GM04504 (cell line): ENCODE measurements around the gene BDKRB1.
A peak's percentile ranks its signal among the peaks of the same experiment; 100 is the strongest.

Experiments
- DNase-seq: peaks from one replicate; pipeline ENCODE4 v3.0.0-alpha.2; 2012; ENCODE audit warnings: low read depth

The BDKRB1 gene

DNA sequence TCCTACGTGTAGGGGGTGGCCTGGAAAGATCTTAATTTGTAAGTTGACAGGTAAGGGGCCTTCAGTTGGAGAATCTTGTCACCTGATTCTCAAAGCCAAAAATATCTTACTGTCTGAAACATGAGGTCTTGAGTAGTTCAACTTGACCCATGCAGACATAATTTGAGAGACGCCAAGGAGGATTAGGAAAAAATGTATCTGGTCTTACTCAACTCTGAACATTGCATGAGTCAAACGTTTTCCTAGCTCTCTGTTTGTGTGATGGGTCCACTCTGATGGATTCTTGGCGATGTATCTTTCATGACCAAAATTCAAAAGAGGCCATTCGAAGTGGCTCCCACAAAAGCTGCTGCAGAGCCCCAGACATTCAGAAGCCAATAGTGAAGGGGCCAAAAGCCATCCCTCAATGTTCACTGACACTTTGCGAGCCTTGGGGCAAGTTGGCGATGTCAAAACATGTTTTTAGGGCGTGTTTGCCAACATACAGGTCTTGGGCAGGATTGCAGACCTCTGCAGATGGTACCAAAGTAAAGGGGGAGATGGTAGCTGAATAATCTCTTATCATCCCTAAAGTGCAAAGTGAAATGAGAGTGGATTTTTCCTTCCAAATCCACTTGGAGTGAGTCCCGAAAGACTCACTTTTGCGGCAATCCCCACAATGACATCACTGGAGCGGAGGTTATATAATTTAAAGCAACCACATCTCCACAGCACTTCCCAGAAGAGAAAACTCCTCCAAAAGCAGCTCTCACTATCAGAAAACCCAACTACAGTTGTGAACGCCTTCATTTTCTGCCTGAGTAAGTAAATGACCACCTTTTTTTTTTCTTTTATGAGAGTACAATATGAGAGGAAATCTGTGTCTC is at the start of gene BDKRB1:
BDKRB1 (plus strand) TSS at position 710 of the 866 bp plus-strand sequence. CDS start 7,473 bp downstream, outside the sequence.
- DNase-seq = peak; percentile 84

GRCh38 chr14:96206461-96206860 is 49.5 kb upstream of the BDKRB1 start:
- no peak for DNase-seq

DNA sequence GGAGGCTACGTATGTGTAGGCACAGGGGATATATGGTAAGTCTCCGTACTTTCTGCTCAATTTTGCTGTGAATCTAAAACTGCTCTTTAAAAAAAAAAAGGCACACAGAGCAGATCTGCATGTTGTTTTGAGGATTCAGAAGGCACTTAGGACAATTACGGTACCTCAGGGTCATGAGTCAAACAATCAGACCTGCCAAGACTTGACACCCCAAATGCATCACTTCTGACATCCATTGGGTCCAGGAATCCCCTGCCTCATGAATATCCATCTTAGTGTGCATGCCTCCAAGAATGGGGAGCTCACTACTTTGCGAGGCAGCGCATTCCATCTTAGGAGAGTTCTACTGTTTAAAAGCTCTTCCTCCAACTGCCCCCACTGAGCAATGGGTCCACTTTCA is 48.3 kb upstream of the BDKRB1 start:
- no peak for DNase-seq

GRCh38 chr14:96208739-96209138 is 47.3 kb upstream of the BDKRB1 start:
- no peak for DNase-seq

- DNase-seq = no peak
Observed at GRCh38 chr14:96212140-96212539, 43.9 kb upstream of the BDKRB1 start.

GRCh38 chr14:96212896-96213295 is 43.1 kb upstream of the BDKRB1 start:
- no peak for DNase-seq

DNA sequence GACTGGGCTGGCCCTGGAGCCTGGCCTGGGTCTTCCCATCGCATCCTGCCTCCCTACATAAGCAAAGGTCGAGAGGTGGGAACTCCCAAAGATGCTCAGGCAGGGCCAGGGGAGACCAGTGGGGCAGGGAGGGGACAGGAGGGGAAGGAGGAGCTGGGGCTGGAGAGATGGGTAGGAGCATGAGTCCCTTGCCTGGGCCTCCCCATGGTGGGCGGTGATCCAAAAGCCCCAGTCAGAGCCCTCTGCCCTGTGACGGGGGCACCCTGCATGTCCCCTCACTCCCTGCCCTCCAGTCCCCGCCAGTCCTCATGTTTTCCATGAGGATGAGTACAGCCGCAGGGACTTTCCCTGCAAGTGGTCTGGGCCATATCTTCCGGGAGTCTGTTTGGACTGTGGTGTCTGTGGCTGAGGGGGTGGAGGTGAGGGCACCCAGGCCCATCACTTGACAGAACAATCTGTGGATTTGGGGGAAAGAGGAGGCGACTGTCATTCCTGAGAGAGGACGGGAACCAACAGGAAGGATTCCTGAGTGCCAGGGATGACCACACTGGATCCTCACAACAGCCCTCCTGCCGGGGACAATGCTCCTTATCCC is 42.0 kb upstream of the BDKRB1 start:
- DNase-seq = no peak

GRCh38 chr14:96214793-96215192 is 41.2 kb upstream of the BDKRB1 start:
- no peak for DNase-seq

- peak; percentile 25 for DNase-seq
Observed at GRCh38 chr14:96215452-96216244, 40.4 kb upstream of the BDKRB1 start.

DNA sequence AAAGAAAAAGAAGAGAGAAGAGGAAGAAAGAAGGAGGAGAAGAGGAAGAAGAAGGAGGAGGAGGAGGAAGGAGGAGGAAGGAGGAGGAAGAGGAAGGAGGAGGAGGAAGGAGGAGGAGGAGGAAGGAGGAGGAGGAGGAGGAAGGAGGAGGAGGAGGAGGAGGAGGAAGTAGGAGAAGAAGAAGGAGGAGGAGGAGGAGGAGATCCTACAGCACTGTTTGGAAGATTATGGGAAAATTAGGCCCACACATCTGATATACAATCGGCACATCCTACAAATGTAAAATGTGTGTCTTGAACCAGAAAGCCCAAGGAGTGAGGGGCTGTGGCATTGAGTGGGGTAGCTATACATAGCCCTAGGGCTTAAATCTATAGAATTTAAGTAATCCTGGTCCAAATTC is 39.4 kb upstream of the BDKRB1 start:
- no peak for DNase-seq

DNA sequence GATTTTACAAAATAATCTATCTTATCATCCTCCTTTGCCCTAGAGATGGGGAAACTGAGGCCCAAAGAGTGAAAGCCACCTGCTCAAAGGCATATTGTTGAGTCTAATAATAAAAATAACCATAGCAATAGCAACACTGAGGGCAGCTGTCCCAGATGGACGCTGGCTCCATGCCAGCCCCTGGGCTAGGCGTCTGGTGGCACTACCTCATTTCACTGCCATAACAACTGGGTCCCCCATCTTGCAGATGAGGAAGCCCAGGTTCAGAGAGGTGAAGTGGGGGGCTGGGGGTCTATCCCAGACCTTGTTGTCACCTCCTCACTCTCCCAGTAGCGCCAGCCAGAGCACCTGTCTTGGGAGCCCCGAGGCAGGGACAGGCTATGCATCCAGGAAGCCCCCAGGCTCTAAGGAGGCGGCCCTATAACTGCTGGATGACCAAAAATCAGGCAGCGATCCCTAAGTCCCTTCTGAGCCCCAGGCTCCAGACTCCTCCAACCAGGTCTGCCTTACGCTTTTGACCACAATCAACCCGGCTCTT is 38.6 kb upstream of the BDKRB1 start:
- no peak for DNase-seq

DNA sequence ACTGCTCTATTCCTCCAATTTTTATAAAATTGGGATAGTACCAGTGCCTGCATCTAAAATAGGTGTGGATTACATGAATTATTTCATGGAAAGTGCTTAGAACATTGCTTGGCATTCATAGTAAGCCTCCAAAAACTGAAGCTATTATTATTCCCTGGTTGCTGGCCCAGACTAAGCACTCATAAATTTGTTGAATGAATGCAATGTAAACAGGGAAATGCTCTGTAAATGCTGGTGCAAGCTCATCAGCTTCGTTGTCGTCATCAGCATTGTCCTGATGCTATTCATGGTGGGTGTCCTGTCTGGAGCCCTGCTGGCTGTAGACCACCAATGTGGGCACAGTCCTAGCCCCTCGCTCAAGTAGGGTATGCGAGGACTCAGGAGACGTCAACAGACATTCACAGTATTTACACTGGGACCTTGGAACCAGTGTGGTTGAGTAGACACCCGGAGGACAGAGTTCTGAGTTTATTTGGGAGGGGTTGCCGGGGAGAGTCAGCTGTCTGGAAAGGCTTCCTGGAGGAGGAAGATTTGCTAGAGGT is 34.8 kb upstream of the BDKRB1 start:
- DNase-seq = no peak

DNA sequence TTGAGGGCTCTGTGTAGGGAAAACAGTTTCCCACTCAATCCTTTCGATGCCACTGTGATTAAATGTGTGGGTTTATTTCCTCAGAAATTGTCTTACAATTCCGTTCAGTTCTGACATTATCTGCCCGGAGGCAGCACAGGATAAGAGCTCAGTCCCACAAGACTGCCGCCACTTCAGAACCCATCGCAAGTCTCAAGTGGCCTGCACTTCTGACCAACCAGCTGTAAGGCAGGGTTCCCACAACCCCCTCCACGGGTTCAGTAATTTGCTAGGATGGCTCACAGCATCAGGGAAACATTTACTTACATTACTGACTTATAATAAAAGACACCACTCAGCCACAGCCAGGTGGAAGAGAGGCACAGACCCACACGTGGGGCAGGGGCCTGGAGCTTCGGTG is 34.2 kb upstream of the BDKRB1 start:
- DNase-seq = no peak

GRCh38 chr14:96224480-96225096 is 31.4 kb upstream of the BDKRB1 start:
- DNase-seq = no peak

- DNase-seq = no peak
Observed at GRCh38 chr14:96225213-96225612, 30.8 kb upstream of the BDKRB1 start.

DNA sequence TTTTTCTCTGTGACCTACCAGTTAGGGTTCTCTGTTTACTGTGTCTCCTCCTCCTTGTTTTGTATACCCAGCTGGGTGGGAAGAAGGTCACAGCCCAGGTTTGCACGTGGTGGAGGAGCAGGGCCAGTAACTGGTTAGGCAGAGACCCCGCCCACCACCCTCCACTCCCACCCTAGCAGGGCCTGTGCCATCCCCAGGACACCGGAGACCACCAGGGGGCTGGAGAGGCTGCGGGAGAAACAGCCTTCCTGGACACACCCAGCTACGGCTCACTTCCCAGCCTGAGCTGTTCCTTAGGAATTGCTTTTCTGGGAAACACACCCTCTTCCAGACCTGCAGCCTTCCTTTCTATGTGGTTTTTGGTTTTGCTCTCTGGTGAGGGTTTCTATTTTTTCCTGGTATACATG is 30.3 kb upstream of the BDKRB1 start:
- peak; percentile 26 for DNase-seq

DNA sequence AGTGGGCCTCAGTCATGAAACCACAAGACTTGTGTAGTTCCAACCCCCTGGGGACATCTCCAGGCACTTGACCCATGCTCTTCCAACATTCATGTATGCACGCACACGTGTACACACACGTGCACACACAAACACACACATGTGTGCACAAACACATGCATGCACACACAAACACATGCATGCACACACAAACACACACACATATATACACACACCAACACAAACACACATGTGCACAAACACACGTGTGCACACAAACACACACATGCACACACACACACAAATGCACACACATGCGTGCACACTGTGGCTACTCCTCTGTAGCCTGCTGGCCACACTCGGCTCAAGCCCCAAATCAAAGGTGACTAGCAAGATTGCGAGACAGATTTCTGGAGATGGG is 28.6 kb upstream of the BDKRB1 start:
- DNase-seq = no peak

- DNase-seq = no peak
Observed at GRCh38 chr14:96229315-96229714, 26.7 kb upstream of the BDKRB1 start.

- no peak for DNase-seq
Observed at GRCh38 chr14:96231056-96231455, 25.0 kb upstream of the BDKRB1 start.

DNA sequence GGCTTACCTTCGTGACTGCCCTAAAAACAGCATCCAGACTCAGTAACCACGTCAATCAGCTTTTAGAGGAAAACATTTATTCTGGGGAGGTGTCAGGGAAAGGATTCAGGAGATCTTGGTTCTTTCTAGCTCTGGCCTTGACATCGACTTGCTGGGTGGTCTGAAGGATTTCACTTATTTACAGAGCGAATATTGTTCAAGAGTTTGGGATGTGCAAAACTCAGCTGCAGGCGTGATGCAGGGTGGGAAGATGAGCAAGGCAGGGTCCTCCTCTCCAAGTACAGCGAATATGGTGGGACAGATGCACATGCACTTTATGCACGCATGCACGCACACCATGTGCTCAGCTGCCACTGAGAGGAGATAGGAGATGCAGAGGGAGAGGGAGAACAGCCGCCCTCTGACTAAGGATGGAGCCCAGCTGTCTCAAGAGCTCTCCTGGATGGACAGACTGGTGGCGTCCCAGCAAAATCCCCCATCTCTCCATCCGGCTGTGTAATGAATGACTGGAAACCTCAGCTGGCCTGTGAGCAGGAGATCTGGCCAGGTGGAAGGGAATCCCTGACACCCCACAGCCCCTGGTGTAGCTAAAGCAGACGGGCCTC is 24.4 kb upstream of the BDKRB1 start:
- no peak for DNase-seq

DNA sequence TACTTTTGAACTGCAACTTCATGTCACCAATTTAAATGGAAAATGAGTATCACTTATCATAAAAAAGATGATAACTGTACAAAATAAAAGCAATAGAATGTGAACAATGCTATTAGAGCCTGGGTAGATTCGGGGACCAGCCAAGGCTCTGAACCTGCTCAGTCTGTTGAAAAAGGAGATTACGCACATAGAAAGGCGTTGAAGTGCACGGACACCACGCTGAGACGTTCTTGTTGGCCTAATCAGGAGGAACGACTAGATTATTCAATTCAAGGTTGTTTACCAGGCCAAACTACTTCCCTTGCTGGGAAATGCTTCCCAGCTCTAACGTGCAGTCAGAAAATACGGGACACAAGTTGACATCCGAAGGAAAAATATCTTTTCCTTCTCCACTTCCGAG is 23.5 kb upstream of the BDKRB1 start:
- DNase-seq = no peak
